Smooth muscle cell of the brain vasculature (primary cell): ENCODE results near the gene KRT77.
"Not testable (repeated sequence)": the region's sequence is repeated elsewhere in the genome, so short reads cannot be mapped to it uniquely, and the experiment has no call there.

Experiments
- DNase-seq: peaks from one replicate; pipeline ENCODE4 v3.0.0-alpha.2; 2012; ENCODE audit warnings: low read depth, low spot score

KRT77 gene

DNA sequence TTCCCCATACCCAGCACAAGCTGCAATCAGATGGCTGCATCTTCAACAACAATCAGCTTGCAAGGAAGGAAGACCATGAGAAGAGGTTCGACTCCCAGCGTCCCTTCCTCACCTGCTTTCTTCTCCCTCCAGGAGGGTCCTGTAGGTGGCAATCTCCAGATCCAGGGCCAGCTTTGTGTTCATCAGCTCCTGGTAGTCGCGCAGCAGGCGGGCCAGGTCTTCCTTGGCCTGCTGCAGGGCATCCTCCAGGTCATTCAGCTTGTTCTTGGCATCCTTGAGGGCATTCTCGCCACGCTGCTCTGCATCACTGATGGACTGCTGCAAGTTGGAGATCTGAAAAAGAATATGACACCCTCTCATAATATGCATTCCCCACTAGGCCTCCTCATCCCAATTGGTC is 27.2 kb downstream of the KRT77 start:
- DNase-seq = no peak

DNA sequence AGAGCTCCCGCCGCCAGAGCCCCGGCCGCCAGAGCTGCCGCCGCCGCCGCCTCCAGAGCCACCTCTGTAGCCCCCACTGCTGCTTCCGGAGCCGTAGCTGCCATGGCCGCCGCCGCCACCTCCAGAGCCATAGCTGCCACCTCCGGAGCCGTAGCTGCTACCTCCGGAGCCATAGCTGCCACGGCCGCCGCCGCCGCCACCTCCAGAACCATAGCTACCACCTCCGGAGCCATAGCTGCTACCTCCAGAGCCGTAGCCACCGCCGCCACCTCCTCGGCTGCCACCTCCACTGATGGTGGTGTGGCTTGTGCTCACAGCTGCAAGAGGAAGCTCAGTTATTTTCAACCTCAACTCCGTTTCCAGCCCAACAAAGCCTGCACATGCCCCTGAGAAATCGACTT is 28.0 kb downstream of the KRT77 start:
- DNase-seq = no peak

DNA sequence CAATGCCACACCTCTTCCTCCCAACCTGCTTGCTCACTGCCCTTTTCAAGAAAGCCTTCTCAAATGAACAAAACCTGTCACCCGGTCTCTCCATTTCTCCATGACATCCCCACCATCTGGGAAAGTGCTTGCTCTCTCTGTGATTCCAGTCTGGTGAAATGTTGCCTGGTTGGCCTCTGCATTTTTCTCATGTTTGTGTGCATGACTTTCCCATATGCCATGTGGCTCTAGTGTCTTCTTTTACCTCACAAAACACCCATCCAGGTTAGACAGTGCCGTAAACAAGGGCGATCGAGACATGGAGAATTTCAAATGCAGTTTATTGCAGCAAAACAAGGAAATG is 28.9 kb downstream of the KRT77 start:
- DNase-seq = no peak

DNA sequence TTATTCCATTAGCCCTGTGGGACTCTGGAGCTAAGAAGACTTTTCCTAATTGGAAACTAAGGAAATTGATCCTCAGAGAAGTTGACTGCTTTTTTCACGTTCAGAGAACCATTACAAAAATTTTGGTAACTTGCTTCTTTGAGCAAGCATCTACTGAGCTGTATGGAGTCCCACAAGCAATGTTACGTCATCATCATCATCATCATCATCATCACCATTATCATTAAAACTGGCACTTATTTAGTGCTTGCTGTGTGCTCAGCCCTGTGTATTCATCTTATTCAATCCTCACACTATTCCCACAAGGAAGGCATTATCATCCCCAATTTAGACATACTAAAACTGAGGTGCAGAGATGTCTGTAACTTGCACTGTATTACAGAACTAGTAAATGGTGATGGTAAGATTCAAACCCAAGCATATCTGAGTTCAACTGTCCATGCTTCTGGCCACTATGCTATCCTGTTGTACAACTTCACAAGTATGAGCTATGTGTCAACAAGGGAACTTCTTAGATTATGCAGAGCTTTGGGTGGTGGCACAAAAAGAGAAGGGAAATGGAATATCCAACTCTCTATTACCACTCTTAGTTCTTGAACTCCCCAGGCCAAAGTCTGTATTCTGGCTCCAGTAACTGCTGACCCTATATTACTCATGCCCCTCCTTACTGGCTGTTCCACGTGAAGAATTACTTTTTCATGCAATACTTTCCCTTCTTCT is 29.5 kb downstream of the KRT77 start:
- DNase-seq = no peak

DNA sequence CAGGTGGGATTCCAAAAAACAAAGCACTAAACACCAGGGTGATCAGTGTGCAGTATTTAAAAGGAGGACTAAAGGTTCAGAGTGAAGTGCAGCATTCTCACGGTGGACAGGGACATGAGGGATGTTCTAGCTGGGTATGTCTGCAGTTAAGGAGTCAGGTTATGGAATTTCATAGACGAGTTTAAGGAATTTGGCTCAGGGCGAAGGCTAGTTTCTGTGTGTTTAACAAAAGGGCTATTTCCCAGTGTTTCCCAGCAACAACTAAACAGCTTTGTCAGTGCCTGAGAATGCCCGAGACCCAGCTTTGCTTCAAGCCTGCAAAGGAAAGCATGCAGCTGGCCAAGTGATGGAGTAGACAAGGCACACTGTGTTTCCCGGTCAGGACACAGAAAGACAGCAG is 30.1 kb downstream of the KRT77 start:
- no peak for DNase-seq

DNA sequence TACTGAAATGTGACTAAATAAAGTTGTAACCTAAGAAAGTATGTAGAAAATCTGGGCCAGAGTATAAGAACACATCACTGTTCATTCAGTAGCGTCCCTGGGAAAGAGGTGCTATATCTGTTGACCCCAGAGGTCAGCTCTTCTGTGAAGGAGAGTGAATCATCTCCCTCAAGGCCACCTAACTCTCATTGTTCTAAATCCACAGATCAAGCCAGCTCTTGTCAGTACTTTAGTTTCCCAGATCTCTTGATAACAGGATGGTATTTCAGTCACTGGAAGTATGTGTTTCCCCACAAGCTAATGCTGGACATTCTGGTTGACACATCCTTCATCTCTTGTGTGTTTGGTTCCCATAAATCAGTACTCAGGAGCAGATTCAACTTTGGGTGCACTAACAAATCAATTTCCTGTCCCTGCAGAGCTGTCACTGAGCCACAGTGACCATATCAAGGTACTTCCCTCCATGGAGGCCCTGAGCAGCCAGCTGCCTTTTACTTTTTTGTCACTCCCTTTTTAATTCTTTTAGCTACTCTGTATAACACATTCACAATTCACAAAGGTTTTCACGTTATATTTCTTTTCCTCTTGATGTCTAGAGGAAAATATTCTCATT is 30.9 kb downstream of the KRT77 start:
- DNase-seq = no peak

DNA sequence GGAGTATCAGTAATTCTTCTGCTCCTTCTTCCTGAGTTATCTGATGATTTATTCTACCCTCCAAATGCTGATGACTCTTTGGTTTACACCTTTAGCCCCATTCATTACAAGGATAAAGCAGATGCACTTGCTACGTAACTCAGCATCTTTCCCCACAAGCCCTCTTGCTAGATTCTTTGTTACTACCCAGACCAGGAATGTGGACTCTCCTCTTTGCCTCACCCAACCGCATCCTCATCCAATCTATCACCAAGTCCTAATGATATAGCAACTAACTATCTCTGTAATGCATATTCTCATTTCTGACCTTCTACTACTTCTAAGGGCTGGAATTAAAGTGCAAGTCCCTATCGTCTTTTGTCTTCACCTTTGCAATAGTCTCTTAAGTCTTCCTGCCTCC is 32.4 kb downstream of the KRT77 start:
- DNase-seq = no peak

DNA sequence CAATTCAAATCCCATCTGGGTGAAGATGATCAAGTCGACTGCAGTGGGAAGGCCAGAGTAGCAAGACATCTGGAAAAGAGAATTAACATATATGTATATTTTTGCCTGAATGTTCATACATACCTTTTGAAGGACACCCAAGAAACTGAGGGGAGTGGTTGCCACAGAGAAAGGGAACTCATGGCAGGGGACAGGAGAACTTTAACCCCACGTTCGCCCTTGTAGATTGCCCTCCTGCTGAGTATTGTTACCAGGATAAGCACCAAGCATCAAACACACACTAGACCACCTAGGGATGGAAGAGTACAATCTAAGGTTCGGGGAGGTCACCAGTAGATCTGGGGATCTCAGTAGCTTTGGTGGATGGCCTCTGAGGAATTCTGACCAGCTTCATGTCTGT is 32.8 kb downstream of the KRT77 start:
- DNase-seq = no peak

DNA sequence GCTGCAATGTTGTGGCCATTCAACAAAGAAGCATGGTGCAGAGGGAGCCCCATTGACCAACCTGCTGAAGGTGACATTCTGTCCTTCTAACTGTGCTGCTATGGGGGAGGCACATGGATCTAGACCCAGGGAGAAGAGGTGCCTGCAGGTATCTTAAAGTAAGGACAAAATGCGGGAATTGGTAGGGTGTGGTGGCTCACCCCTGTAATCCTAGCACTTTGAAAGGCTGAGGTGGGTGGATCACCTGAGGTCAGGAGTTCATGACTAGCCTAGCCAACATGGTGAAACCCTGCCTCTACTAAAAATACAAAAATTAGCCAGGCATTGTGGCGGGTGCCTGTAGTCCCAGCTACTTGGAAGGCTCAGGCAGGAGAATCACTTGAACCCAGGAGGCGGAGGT is 33.4 kb downstream of the KRT77 start:
- not testable (repeated sequence) for DNase-seq

DNA sequence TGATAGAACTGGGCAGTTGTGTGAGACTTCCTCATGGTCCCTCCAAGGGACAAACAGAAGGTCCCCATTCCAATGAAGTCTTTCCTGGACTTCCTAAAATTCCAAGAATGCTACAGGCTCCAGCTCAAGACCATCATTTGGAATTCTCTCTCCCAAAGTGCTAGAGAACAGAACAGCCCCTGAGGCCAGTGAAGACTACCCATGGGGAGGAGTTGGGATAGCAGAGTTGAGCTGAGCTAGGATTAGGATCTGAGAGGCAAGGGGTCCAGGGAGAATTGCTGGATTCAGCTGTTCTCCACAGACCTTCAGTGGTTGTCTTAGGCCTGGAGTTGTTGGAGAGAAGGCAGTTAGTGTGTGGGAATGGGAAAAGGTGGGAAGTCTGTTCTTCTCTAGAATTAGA is 33.9 kb downstream of the KRT77 start:
- no peak for DNase-seq

DNA sequence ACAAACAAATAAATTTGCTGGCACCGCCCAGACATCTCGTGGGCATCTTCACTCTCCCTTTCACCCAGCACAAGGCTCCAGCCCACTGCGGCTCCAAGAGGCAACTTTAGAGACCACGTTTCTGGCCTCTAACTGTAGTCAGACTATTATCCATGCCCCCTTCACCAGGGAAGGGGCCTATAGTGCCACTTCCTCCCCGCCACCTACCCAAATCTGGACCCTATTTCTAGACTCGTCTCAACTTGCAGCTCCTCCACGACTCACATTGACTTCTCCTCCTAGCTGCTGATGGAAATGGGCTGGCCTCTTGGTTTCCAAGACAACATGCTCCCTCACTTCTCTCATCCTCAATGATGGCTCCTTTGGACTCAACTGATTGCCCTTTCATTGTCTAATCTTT is 35.4 kb downstream of the KRT77 start:
- DNase-seq = no peak

DNA sequence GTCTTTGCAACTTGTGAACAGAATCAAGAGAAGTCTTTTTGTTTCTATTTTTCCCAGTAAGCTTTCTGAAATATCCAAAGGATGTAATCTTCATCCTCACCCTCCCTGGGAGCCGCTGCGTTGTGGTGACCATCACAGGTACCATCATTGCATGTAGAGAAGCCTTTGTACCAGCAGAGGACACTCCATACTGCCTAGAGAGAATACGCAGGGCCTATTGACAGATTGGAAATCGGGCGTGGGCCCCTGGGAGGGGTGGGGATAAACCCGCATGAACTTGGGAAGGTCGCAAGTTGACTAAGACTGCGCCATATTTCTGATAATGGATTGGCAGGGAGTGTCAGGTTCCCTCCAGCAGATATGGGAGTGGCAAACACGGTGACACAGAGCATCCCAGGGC is 35.8 kb downstream of the KRT77 start:
- no peak for DNase-seq

DNA sequence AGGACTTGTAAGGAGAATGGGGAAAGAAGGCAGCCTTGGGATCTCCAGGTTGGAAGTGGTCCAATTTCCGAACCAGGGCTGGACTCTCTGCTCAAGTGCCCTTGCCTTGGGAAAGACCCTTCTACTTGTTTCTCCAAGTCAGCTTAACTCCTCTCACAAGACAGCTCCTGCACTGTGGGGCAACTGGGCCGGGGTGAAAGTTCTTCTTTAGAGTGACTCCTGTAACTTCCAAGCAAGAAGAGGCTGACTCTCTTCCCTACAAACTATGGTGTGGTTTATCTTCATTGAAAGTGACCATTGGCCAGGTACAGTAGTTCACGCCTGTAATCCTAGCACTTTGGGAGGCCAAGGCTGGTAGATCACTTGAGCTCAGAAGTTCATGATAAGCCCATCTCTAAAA is 36.9 kb downstream of the KRT77 start:
- DNase-seq = no peak

DNA sequence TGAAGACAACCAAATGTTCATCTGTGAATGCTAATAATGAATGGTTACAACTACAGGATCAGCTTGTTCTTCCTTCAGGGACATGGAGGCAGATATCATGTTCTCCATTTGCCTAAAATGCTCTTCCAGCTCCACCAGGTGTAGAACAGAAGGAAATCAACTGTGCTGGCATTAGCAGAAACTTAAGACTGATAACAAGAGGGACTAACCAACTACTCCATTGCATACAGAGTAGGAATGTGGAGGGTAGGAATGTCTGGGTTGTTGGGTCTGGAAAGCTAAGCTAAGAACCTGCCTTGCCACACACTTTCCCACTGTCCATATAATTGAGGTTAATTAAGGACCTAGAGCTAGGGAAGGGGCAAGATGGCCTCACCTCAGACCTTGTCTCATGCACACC is 39.9 kb downstream of the KRT77 start:
- no peak for DNase-seq

DNA sequence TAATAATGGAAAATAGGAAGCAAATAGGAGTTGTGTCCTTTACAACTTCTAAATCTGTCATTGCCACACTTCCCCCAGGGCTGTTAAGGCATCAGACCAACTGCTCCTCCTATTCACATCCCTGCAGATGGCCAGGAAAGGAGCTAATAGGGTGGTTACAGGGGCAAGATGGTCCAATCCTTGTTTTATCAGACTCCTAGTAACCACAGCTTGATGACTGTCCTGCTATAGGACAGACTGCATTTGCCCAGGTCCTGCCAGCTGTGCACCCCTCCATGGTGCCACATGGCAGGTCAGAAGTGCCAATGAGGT is 40.5 kb downstream of the KRT77 start:
- no peak for DNase-seq

DNA sequence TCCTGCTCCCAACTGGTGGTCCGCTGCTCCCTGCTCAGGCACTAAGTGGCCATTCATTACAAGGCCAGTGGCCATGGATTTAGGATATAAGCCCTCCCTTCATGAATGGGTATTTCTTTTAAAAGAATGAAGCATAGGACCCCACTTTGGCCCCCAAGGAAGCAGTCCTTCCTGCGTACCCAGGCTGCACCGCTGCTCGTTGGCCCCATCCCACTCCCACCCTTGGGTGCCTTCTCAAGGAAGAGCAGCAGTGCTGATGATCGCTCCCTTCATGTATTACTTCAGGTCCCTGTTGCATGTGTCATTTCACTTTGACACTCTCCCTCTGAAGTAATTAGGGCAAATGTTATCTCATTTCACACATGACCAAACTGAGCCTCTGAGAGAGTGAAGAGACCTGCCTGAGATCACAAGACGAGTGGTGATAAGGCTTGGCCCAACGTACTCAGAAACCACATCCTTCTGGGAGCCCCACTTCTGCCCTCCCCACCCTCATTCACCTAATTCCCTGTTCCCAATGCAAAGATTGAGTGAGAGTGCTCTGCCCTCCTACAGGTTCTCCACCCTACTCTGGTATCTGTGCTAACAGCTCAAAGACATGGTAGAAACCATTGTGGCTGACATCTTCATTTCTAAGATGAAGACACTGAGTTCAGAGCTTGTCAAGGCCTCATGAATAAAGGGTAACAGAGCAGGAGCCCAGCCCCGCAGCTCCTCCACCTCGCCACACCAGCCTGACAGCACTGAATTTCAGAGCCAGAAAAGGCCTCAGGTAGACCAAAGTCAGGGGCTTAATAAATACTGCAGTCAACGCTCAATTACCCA is 41.0 kb downstream of the KRT77 start:
- DNase-seq = no peak

DNA sequence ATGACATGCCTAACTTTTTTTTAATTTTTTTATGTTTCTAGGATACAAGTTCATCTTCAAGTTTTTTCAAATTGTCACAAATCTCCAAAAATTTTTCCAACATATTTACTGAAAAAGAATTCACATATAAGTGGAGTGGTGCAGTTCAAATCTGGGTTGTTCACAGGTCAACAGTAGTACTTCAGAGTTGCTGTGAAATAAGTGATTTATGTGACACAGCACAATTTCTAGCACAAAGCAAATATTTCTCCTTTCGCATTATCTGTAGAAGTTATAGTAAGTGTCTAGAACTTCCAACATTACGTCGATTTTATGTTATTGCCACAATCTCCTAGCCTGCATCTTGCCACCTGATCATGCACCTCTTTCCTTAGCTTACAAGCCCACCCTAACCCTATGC is 41.7 kb downstream of the KRT77 start:
- no peak for DNase-seq

DNA sequence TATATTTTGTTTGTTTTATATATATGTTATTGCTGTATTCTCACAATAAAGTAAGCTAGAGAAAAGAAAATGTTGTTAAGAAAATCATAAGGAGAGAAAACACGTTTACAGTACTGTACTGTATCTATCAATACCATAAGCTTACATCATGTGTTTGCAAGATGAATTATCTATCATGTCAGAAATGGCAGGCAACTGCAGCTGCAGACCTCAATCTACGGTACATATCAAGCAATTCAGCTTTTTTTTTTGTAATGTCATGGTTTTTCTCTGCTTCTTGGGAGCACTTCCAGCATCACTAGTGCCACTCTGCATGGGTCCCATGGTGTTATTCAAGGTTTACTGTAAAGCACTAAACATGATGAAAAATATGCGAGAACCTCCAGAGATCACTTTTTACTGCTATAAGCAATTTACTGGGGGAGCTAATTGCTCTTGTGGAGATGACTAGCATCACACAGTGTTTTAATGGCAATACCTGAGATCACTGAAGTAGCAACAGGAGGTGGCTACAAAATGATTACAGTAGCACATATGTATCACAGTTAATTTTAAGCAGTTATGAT is 42.3 kb downstream of the KRT77 start:
- DNase-seq = no peak

DNA sequence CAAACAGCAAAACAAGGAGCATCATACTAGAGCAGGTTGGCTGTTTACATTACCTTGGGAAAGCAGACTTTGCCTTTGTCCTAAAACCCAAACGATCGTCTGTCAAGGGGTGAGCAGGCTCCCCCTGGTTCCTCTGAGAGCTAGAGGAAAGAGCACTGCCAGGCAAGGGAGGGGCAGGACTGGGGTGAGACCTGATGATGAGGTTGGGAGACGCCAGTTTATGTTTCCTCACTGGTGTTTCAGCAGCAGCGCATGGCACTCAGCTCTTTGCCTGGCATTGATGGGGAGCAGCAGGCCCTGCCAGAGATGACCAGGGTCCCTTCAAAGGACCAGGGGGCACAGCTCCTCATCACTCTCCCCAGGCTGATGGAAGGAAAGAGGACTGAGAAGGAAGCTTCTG is 43.4 kb downstream of the KRT77 start:
- DNase-seq = no peak

DNA sequence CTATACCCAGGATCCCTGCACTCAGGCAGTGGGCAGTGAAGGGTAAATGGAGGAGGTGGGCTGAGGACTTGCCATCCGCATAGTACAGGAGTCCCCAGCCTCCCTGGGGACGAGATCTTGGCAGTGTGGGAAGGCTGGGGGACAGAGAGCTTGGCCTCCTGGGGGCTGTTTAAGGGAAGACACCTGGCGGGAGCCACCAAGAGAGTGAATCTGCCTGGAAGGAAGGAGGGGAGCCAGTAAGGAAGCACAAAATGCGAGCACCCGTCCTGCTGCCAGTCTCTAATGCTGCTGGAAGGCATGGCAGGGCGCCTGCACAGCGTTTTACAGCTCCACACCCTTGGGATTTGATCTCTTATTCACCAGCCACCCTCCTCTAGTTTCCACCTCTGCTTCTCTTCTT is 43.9 kb downstream of the KRT77 start:
- no peak for DNase-seq

DNA sequence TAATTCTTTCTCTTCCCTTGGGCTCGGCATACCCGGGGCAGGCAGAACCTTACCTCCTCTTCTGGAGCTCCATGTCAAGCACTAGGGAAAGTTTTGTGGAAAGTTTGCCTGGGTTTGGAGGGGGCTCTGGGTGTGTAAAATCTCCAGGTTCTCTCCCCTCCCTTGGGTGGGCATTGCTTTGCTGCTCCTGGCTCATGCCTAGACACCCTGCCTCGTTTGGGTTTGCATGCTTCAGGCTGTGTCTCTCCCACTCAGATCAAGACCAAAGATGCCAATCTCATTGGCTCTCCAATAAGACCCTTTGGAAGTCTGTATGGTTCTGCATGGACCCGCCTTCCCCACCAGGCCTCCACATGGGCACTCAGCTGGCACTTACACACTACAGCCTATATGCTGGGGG is 45.1 kb downstream of the KRT77 start:
- DNase-seq = no peak

DNA sequence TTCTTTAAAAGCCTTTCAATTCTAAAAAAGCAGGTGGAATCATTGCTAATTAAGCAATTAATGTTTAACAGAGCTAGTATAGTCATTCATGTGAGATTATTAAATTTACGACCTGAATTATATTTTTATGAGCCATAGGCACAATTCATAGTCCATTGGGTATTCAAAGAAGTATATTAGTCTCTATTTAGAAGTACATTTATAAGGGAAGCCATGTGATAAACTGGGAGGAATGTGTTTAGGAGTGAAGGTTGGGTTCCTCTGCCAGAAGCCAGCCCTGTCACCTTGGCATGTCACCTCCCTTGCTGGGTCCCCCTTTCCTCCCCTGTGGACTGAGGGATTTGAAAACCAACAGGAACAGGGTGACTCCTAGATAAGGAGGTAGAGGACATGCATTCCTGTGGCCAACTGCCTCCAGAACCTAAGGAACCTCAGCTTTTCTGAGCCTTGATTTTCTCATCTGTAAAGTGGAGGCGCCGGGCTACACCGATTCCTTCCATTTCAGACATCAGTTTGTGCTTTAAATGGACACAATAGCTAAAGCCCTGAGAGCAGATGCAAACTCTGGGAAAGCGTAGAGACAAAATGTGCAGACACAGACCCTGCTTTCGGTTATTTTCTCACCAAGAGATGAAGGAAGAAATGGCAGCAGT is 45.9 kb downstream of the KRT77 start:
- no peak for DNase-seq
